ENCODE measurements around the gene CIZ1. TPM values are rescaled to one million over a fixed set of nuclear protein-coding genes. Genes with fewer than 3 reads are reported as not detected.

Gene CIZ1
- polyA plus RNA-seq, 1 donor, result 95.1 TPM

DNA sequence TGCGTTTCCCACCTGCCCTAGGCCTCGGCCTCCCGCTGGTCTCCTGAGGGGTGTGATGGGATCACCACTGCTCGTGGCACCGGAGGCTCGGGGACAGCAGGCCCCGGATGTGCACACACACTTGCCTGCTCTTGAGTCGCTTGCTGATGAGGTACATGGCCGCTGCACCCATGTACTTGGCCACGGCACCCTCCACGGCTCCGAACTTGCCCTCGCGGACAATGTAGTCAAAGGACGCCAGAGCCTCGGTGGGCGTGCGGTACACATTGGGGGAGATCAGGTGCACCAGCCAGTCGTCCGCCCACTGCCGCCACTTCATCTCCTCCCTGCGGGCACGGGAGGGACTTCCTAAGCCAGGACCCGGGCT lies 68.6 kb downstream of the CIZ1 start:
- no peak for DNase-seq
- H3K27me3 ChIP-seq (ENCODE audit: control insufficient read depth, insufficient read depth, low read length), result no peaks in the 10 kb centered on the region
- no CpG with 5 or more reads among the region's 24 CpGs for WGBS (ENCODE audit: insufficient coverage, low lambda C conversion rate)
- H3K36me3 ChIP-seq (ENCODE audit: control insufficient read depth, insufficient read depth, low read length), result peaks cover 55% of the 10 kb centered on the region
- H3K9me3 ChIP-seq (ENCODE audit: control insufficient read depth, low read depth, low read length), result no peaks in the 10 kb centered on the region
- H3K27ac ChIP-seq (ENCODE audit: low read length), result no peak overlapping the region
- H3K4me3 ChIP-seq (ENCODE audit: low read length), result no peak overlapping the region
- peaks cover 11% of the 10 kb centered on the region for H3K4me1 ChIP-seq (ENCODE audit: control insufficient read depth, insufficient read depth, low read length)

DNA sequence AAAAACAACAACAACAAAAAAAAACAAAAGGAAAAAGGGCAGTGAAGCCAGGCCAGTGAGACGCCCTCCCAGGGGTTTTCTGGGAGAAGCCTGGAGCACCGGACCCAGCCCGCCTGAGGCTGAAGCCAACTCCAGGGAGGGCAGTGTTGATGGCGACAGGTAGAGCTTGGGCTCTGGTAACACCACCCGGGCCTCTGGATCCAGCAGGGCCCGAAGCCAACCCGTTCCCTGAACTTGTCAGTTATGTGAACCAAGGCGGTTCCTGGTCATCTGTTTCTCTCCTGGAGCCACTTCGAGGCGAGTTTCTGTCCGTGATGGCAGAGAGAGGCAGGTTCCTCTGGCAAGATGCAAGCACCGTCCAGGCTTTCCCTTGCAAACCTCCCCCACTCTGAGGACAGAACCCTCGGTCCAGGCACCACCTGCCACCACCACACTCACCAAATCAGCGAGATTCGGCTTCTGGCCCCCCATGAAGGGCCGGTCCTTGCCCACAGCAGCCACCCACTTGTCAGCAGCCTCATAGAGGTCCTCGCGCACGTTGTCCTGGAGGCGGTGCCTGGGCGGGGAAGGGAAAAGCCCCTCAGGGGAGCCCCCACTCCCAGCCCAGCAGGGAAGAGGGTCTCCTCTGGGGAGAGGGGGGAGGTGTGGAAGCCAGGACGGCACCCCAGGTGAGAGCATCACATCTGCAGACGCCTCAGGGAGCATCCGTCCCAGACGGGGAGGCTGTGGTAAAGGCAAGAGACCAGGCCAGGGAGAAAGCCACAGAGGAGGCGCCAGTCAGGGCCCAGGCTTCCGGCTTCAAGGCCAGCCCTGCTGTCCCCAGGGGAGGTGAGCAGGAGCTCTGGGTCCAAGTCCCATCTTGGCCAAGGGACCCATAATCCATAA lies 69.2 kb downstream of the CIZ1 start:
- Histone ChIP-seq H3K27me3 (ENCODE audit: control insufficient read depth, insufficient read depth, low read length) (no peaks in the 10 kb centered on the region), H3K27ac (ENCODE audit: low read length) (no peak overlapping the region), H3K36me3 (ENCODE audit: control insufficient read depth, insufficient read depth, low read length) (peaks cover 55% of the 10 kb centered on the region), H3K4me1 (ENCODE audit: control insufficient read depth, insufficient read depth, low read length) (peaks cover 16% of the 10 kb centered on the region), H3K4me3 (ENCODE audit: low read length) (no peak overlapping the region), H3K9me3 (ENCODE audit: control insufficient read depth, low read depth, low read length) (no peaks in the 10 kb centered on the region)
- DNase-seq, result no peak
- no CpG with 5 or more reads among the region's 27 CpGs for WGBS (ENCODE audit: insufficient coverage, low lambda C conversion rate)

- Histone ChIP-seq H3K27ac (ENCODE audit: low read length) (no peak overlapping the region), H3K27me3 (ENCODE audit: control insufficient read depth, insufficient read depth, low read length) (no peaks in the 10 kb centered on the region), H3K9me3 (ENCODE audit: control insufficient read depth, low read depth, low read length) (no peaks in the 10 kb centered on the region), H3K4me3 (ENCODE audit: low read length) (no peak overlapping the region), H3K4me1 (ENCODE audit: control insufficient read depth, insufficient read depth, low read length) (peaks cover 23% of the 10 kb centered on the region), H3K36me3 (ENCODE audit: control insufficient read depth, insufficient read depth, low read length) (peaks cover 55% of the 10 kb centered on the region)
- DNase-seq, result no peak
- WGBS (ENCODE audit: insufficient coverage, low lambda C conversion rate), result no CpG with 5 or more reads among the region's 5 CpGs
Measured at GRCh38 chr9:128121466-128121810, 69.9 kb downstream of the CIZ1 start.

GRCh38 chr9:128120741-128121465 lies 70.5 kb downstream of the CIZ1 start:
- Histone ChIP-seq H3K27ac (ENCODE audit: low read length) (no peak overlapping the region), H3K4me1 (ENCODE audit: control insufficient read depth, insufficient read depth, low read length) (peaks cover 24% of the 10 kb centered on the region), H3K9me3 (ENCODE audit: control insufficient read depth, low read depth, low read length) (no peaks in the 10 kb centered on the region), H3K27me3 (ENCODE audit: control insufficient read depth, insufficient read depth, low read length) (no peaks in the 10 kb centered on the region), H3K36me3 (ENCODE audit: control insufficient read depth, insufficient read depth, low read length) (peaks cover 53% of the 10 kb centered on the region), H3K4me3 (ENCODE audit: low read length) (no peak overlapping the region)
- no peak for DNase-seq
- WGBS (ENCODE audit: insufficient coverage, low lambda C conversion rate), result no CpG with 5 or more reads among the region's 29 CpGs

- no peak for DNase-seq
- Histone ChIP-seq H3K36me3 (ENCODE audit: control insufficient read depth, insufficient read depth, low read length) (peaks cover 48% of the 10 kb centered on the region), H3K27ac (ENCODE audit: low read length) (no peak overlapping the region), H3K4me1 (ENCODE audit: control insufficient read depth, insufficient read depth, low read length) (peaks cover 26% of the 10 kb centered on the region), H3K9me3 (ENCODE audit: control insufficient read depth, low read depth, low read length) (peaks cover 3% of the 10 kb centered on the region), H3K27me3 (ENCODE audit: control insufficient read depth, insufficient read depth, low read length) (no peaks in the 10 kb centered on the region), H3K4me3 (ENCODE audit: low read length) (no peak overlapping the region)
- no CpG with 5 or more reads among the region's 20 CpGs for WGBS (ENCODE audit: insufficient coverage, low lambda C conversion rate)
Measured at GRCh38 chr9:128120061-128120740, 71.2 kb downstream of the CIZ1 start.

DNA sequence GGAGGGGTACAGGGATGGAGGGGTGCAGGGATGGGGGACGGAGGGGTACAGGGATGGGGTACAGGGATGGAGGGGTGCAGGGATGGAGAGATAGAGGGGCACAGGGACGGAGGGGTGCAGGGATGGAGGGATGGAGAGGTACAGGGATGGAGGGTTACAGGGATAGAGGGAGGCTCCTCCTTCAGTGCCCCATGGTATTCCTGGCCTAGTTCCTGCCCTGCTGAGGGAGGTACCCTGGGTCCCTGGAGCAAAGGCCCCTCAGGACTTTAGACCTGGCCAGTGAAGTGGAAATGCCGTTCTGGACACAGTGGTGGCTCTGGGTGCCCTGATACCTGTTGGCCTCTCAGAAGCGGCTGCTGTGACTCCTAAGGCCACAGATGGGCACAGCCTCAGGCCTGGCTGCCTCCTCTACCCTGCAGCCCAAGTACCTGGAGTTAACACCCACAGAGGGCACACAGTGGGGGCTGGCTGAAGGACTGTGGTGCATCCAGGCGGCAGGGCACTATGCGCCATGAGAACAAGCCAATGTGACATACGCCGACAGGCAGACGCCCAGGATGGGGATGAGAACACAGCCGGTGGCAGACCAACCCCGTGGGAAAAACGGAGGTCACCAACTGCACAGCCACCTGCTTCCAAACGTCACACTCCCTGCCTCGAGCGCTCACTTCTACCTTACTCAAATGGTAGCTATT lies 72.3 kb downstream of the CIZ1 start:
- DNase-seq, result no peak
- Histone ChIP-seq H3K4me3 (ENCODE audit: low read length) (no peak overlapping the region), H3K27me3 (ENCODE audit: control insufficient read depth, insufficient read depth, low read length) (no peaks in the 10 kb centered on the region), H3K36me3 (ENCODE audit: control insufficient read depth, insufficient read depth, low read length) (peaks cover 38% of the 10 kb centered on the region), H3K4me1 (ENCODE audit: control insufficient read depth, insufficient read depth, low read length) (peaks cover 36% of the 10 kb centered on the region), H3K27ac (ENCODE audit: low read length) (no peak overlapping the region), H3K9me3 (ENCODE audit: control insufficient read depth, low read depth, low read length) (peaks cover 3% of the 10 kb centered on the region)
- no CpG with 5 or more reads among the region's 15 CpGs for WGBS (ENCODE audit: insufficient coverage, low lambda C conversion rate)

- DNase-seq, result no peak
- Histone ChIP-seq H3K36me3 (ENCODE audit: control insufficient read depth, insufficient read depth, low read length) (peaks cover 33% of the 10 kb centered on the region), H3K27me3 (ENCODE audit: control insufficient read depth, insufficient read depth, low read length) (no peaks in the 10 kb centered on the region), H3K27ac (ENCODE audit: low read length) (no peak overlapping the region), H3K4me1 (ENCODE audit: control insufficient read depth, insufficient read depth, low read length) (peaks cover 43% of the 10 kb centered on the region), H3K4me3 (ENCODE audit: low read length) (no peak overlapping the region), H3K9me3 (ENCODE audit: control insufficient read depth, low read depth, low read length) (peaks cover 6% of the 10 kb centered on the region)
- WGBS (ENCODE audit: insufficient coverage, low lambda C conversion rate), result 64% methylated on average over 2 of the region's 3 CpGs
Measured at GRCh38 chr9:128118472-128118857, 72.9 kb downstream of the CIZ1 start.

DNA sequence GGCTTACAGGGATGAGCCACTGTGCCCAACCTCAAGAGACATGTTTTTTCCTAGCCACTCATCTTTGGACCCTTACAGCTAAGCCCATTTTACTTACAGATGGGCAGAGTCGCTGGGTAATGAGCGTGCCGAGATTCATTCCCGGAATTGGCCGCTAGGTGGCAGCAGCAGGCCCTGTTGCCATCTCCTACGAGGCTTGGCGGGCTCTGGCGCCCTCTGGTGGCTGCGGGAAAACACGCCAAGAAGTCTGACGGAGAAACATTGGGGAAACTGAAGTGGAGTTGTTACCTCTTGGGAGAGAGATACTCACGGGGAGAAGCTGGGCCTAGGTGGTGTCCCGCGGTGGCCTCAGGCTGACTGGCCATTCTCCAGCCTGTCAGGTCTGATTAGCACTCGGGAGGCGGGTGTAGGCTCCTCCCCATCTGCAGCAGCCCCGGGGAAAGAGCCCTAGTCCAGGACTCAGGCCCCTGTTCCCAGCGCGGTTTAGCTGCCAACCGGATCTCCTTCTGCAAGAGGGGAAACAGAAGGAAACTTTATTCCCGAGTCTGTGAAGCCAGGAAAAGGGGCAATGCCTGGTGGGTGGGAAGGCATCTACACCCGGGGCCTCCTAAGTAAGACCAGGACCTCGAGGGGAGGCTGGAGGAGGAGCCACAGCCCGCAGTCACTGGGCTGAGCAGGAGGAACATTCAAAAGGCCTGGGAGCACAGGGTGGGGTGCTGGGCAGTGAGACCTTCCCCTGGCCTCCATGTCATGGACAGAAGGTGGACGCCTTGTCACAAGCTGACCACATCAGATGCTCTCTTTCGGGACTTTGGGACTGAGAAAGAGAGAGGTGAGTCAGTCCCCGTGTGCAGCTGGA lies 73.5 kb downstream of the CIZ1 start:
- Histone ChIP-seq H3K27me3 (ENCODE audit: control insufficient read depth, insufficient read depth, low read length) (no peaks in the 10 kb centered on the region), H3K4me3 (ENCODE audit: low read length) (no peak overlapping the region), H3K9me3 (ENCODE audit: control insufficient read depth, low read depth, low read length) (peaks cover 7% of the 10 kb centered on the region), H3K27ac (ENCODE audit: low read length) (peak overlapping the region; percentile 14), H3K4me1 (ENCODE audit: control insufficient read depth, insufficient read depth, low read length) (peaks cover 47% of the 10 kb centered on the region), H3K36me3 (ENCODE audit: control insufficient read depth, insufficient read depth, low read length) (peaks cover 29% of the 10 kb centered on the region)
- WGBS (ENCODE audit: insufficient coverage, low lambda C conversion rate), result no CpG with 5 or more reads among the region's 27 CpGs
- peak; percentile 82 to 91 for DNase-seq

DNA sequence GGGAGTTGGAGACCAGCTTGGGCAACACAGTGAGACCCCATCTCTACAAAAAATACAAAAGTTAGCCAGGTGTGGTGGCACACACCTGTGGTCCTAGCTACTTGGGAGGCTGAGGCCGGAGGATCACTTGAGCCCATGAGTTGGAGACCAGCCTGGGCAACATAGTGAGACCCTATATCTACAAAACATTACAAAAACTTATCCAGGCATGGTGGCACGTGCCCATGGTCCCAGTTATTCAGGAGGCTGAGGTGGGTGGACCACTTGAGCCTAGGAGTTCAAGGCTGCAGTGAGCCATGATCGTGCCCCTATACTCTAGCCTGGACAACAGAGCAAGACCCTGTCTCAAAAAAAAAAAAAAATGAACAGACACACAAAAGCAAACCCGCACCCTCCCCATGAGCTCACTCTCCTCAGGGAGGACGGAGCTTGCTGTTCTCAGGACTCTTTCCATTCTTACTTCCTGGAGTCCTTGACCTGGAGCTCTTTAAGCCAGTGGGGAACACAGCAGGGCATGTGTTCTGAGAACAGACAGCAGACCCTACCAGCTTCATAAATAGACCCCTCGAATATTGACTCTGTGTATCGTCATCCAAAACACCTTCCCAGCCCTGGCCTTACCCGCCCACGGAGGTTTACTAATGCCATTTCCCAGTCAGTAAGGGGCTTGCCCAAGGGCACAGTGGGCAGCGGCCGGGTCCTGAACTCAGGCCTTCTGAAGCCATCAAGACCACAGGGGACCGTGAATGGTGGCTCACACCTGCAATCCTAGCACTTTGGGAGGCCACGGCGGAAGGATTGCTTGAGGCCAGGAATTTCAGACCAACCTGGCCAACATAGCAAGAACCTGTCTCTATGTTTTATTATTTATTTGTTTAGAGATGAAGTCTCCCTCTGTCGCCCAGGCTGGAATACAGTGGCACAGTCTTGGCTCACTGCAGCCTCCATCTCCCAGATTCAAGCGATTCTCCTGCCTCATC lies 75.0 kb downstream of the CIZ1 start:
- DNase-seq, result peak in 1 of 2 donors; percentile 45
- WGBS (ENCODE audit: insufficient coverage, low lambda C conversion rate), result no CpG with 5 or more reads among the region's 16 CpGs
- H3K9me3 ChIP-seq (ENCODE audit: control insufficient read depth, low read depth, low read length), result peaks cover 7% of the 10 kb centered on the region
- peaks cover 50% of the 10 kb centered on the region for H3K4me1 ChIP-seq (ENCODE audit: control insufficient read depth, insufficient read depth, low read length)
- H3K27ac ChIP-seq (ENCODE audit: low read length), result peak overlapping the region; percentile 99
- no peaks in the 10 kb centered on the region for H3K27me3 ChIP-seq (ENCODE audit: control insufficient read depth, insufficient read depth, low read length)
- no peak overlapping the region for H3K4me3 ChIP-seq (ENCODE audit: low read length)
- peaks cover 16% of the 10 kb centered on the region for H3K36me3 ChIP-seq (ENCODE audit: control insufficient read depth, insufficient read depth, low read length)
